DND-41 (cell line): Measurements from ENCODE around the gene KY.

Experiments used
- ATAC-seq: fragments of 200-7000 bp; cut with Tn5 transposase; 3 replicates; pipeline ENCODE4 v1.9.1; 2021; ENCODE audit warnings: low read depth; ENCODE audit not compliant: insufficient read depth
- DNase-seq: peaks from one replicate; pipeline ENCODE4 v3.0.0-alpha.2; 2020
- H2AFZ ChIP-seq: 2 replicates; pipeline ENCODE4 v1.6.0; 2012; ENCODE audit warnings: low read depth, low read length
- H3K27ac ChIP-seq: 2 replicates; pipeline ENCODE4 v1.5.1; 2012; ENCODE audit warnings: low read length, inconsistent platforms
- H3K27me3 ChIP-seq: fragments of 200-600 bp; sonication (generic); 2 replicates; pipeline ENCODE4 v1.6.0; 2012; ENCODE audit warnings: low read length, mild to moderate bottlenecking, inconsistent platforms; ENCODE audit not compliant: insufficient read depth, poor library complexity
- H3K36me3 ChIP-seq: 2 replicates; pipeline ENCODE4 v1.5.1; 2012; ENCODE audit warnings: low read length, inconsistent platforms; ENCODE audit not compliant: insufficient read depth
- H3K4me1 ChIP-seq: 2 replicates; pipeline ENCODE4 v1.5.1; 2012; ENCODE audit warnings: mild to moderate bottlenecking, low read length; ENCODE audit not compliant: insufficient read depth
- H3K4me2 ChIP-seq: 2 replicates; pipeline ENCODE4 v1.6.0; 2012; ENCODE audit warnings: mild to moderate bottlenecking, moderate library complexity, low read length, inconsistent platforms; ENCODE audit not compliant: insufficient read depth
- H3K4me3 ChIP-seq, 2 experiments: fragments of 200-600 bp in 1 of 2; shearing (Covaris generic) in 1 of 2; 2 replicates each; pipeline ENCODE4 v1.5.1; 2012 to 2016; ENCODE audit warnings: inconsistent platforms in 2 of 2, low read length in 2 of 2, mild to moderate bottlenecking in 2 of 2, low read depth in 1 of 2, moderate library complexity in 1 of 2
- H3K79me2 ChIP-seq: 2 replicates; pipeline ENCODE4 v1.6.0; 2012; ENCODE audit warnings: low read length, inconsistent platforms; ENCODE audit not compliant: insufficient read depth
- H3K9ac ChIP-seq: 2 replicates; pipeline ENCODE4 v1.6.0; 2012; ENCODE audit warnings: low read depth, mild to moderate bottlenecking, inconsistent platforms, low read length, moderate library complexity
- H3K9me3 ChIP-seq: 2 replicates; pipeline ENCODE4 v1.5.1; 2012; ENCODE audit warnings: low read length, moderate library complexity, mild to moderate bottlenecking, inconsistent platforms; ENCODE audit not compliant: insufficient read depth, severe bottlenecking
- H4K20me1 ChIP-seq: 2 replicates; pipeline ENCODE4 v1.6.0; 2012; ENCODE audit warnings: low read length; ENCODE audit not compliant: insufficient read depth
- CTCF ChIP-seq: IDR thresholded peaks from 2 replicates; pipeline ENCODE4 v1.5.1; 2012; ENCODE audit warnings: borderline replicate concordance, low read length, moderate library complexity, mild to moderate bottlenecking; ENCODE audit not compliant: poor library complexity, severe bottlenecking; ENCODE audit errors: extremely low read depth
- EZH2 ChIP-seq: IDR thresholded peaks from 3 replicates; pipeline ENCODE4 v1.6.1; 2012; ENCODE audit warnings: borderline replicate concordance, low read depth, mild to moderate bottlenecking, moderate library complexity, low read length, inconsistent platforms; ENCODE audit not compliant: severe bottlenecking

Gene KY

GRCh38 chr3:134640378-134640777, 10.4 kb downstream of the KY start:
- no peaks in the 10 kb centered on the region for H3K4me1 ChIP-seq
- no peak for ATAC-seq
- no peaks in the 10 kb centered on the region for H3K9me3 ChIP-seq
- no peak overlapping the region for H3K27ac ChIP-seq
- no peaks in the 10 kb centered on the region for H4K20me1 ChIP-seq
- H3K27me3 ChIP-seq: peaks cover 8% of the 10 kb centered on the region
- no peak overlapping the region for H2AFZ ChIP-seq
- H3K36me3 ChIP-seq: no peaks in the 10 kb centered on the region
- TF ChIP-seq EZH2 (no peak), CTCF (no peak)
- H3K9ac ChIP-seq: no peak overlapping the region
- H3K4me2 ChIP-seq: no peak overlapping the region
- no peak overlapping the region for H3K4me3 ChIP-seq
- no peaks in the 10 kb centered on the region for H3K79me2 ChIP-seq
- no peak for DNase-seq

- H3K9ac ChIP-seq: no peak overlapping the region
- H2AFZ ChIP-seq: no peak overlapping the region
- H3K27me3 ChIP-seq: peaks cover 8% of the 10 kb centered on the region
- TF ChIP-seq CTCF: no peak
- TF ChIP-seq EZH2: no peak
- ATAC-seq (no peak), DNase-seq (no peak)
- no peak overlapping the region for H3K4me2 ChIP-seq
- H3K36me3 ChIP-seq: no peaks in the 10 kb centered on the region
- no peaks in the 10 kb centered on the region for H4K20me1 ChIP-seq
- no peaks in the 10 kb centered on the region for H3K79me2 ChIP-seq
- H3K9me3 ChIP-seq: no peaks in the 10 kb centered on the region
- H3K4me3 ChIP-seq: no peak overlapping the region
- H3K27ac ChIP-seq: no peak overlapping the region
- H3K4me1 ChIP-seq: no peaks in the 10 kb centered on the region
These were observed 12.3 kb downstream of the KY start for GRCh38 chr3:134638385-134639030.

- TF ChIP-seq CTCF (no peak), EZH2 (no peak)
- no peak overlapping the region for H2AFZ ChIP-seq
- DNase-seq (no peak), ATAC-seq (no peak)
- peaks cover 8% of the 10 kb centered on the region for H3K27me3 ChIP-seq
- H3K9me3 ChIP-seq: peaks cover 7% of the 10 kb centered on the region
- H3K79me2 ChIP-seq: no peaks in the 10 kb centered on the region
- H4K20me1 ChIP-seq: no peaks in the 10 kb centered on the region
- H3K4me3 ChIP-seq: no peak overlapping the region
- no peak overlapping the region for H3K4me2 ChIP-seq
- H3K27ac ChIP-seq: no peak overlapping the region
- no peaks in the 10 kb centered on the region for H3K4me1 ChIP-seq
- no peak overlapping the region for H3K9ac ChIP-seq
- no peaks in the 10 kb centered on the region for H3K36me3 ChIP-seq
These were observed 14.4 kb downstream of the KY start for GRCh38 chr3:134636406-134636805.
